Left ventricle myocardium inferior (tissue), 1 donor: ENCODE measurements around the gene FSCB. TPM values are rescaled to one million over a fixed set of nuclear protein-coding genes. Genes with fewer than 3 reads are reported as not detected.
"Not testable (repeated sequence)": the region's sequence is repeated elsewhere in the genome, so short reads cannot be mapped to it uniquely, and the experiment has no call there.

Experiments used
- DNase-seq: peaks from one replicate; pipeline ENCODE4 v3.0.0-alpha.2; 2020
- H3K27ac ChIP-seq: fragments of 200-600 bp; replicated peaks from 2 replicates; pipeline ENCODE4 v1.8.0; 2021
- H3K27me3 ChIP-seq: fragments of 200-600 bp; 2 replicates; pipeline ENCODE4 v1.8.0; 2021; ENCODE audit warnings: low read depth
- H3K36me3 ChIP-seq: fragments of 200-600 bp; 2 replicates; pipeline ENCODE4 v1.8.0; 2021
- H3K4me1 ChIP-seq: fragments of 200-600 bp; 2 replicates; pipeline ENCODE4 v1.8.0; 2021
- H3K4me3 ChIP-seq: fragments of 200-600 bp; 2 replicates; pipeline ENCODE4 v1.8.0; 2021; ENCODE audit warnings: mild to moderate bottlenecking, moderate library complexity
- H3K9me3 ChIP-seq: fragments of 200-600 bp; replicated peaks from 2 replicates; pipeline ENCODE4 v1.8.0; 2021
- intact Hi-C: fragments of 100-400 bp; cut with micrococcal nuclease; formaldehyde crosslinking; loops from one replicate; pipeline ENCODE4 v1.11.0; 2022
- total RNA-seq: library from RNA; stranded (reverse); fragmentation: NEBNext Ultra II Directional; extraction: Animal tissue kit (Norgen Biotek cat#: 25700); gene quantifications from one replicate; pipeline ENCODE4 v1.2.1, GENCODE V29; 2021
- TF ChIP-seq, protein P1 (sequence below): fragments of 200-600 bp; IDR thresholded peaks from 2 replicates; pipeline ENCODE4 v1.8.0; 2021; ENCODE audit warnings: antibody characterized with exemption, mild to moderate bottlenecking, borderline replicate concordance
- donor health status: DM: no; HTN: yes; CAD: no; lungs with severe emphysema.

Gene FSCB
- total RNA-seq, 1 donor from 2014 or later = not detected

DNA sequence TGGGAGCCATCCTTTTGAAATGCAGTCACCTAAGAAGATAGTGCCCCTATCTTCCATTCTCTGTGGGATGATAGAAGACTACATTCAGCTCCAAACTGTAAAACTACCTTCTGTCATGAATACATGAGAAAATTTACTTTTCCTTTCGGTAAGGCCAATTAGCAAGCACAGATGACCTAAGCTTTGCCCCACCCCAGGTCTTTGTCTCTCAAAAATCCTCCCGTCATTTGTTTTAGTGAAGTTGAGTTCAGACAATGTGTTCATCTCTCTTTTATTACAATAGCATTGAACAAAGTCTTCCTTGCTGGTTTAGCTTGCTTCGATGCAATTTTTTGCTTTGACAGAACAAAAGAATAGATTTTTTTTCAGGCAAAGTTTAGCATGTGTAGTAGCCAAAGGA, 18.2 kb upstream of the FSCB start:
- Histone ChIP-seq H3K27me3 (no peaks in the 10 kb centered on the region), H3K9me3 (peaks cover 11% of the 10 kb centered on the region), H3K4me1 (no peaks in the 10 kb centered on the region), H3K4me3 (no peak overlapping the region), H3K27ac (no peak overlapping the region), H3K36me3 (no peaks in the 10 kb centered on the region)
- intact Hi-C loops = no loop called here
- TF ChIP-seq, protein P1, sequence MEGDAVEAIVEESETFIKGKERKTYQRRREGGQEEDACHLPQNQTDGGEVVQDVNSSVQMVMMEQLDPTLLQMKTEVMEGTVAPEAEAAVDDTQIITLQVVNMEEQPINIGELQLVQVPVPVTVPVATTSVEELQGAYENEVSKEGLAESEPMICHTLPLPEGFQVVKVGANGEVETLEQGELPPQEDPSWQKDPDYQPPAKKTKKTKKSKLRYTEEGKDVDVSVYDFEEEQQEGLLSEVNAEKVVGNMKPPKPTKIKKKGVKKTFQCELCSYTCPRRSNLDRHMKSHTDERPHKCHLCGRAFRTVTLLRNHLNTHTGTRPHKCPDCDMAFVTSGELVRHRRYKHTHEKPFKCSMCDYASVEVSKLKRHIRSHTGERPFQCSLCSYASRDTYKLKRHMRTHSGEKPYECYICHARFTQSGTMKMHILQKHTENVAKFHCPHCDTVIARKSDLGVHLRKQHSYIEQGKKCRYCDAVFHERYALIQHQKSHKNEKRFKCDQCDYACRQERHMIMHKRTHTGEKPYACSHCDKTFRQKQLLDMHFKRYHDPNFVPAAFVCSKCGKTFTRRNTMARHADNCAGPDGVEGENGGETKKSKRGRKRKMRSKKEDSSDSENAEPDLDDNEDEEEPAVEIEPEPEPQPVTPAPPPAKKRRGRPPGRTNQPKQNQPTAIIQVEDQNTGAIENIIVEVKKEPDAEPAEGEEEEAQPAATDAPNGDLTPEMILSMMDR = no peak
- no peak for DNase-seq

DNA sequence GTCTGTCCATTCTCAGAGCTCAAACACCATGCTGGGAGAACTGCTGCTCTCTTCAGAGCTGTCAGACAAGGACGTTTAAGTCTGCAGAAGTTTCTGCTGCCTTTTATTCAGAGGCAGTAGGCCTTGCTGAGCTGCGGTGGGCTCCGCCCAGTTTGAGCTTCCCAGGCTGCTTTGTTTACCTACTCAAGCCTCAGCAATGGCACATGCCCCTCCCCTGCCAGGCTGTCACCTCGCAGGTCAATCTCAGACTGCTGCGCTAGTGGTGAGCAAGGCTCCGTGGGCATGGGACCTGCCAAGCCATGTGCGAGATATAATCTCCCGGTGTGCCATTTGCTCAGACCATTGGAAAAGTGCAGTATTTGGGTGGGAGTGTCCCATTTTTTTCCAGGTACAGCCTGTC, 8.6 kb upstream of the FSCB start:
- H3K36me3 ChIP-seq, H3K4me1 ChIP-seq, DNase-seq, H3K27ac ChIP-seq, H3K4me3 ChIP-seq, intact Hi-C loops, H3K27me3 ChIP-seq: not testable (repeated sequence)
- H3K9me3 ChIP-seq = peaks cover 55% of the 10 kb centered on the region

DNA sequence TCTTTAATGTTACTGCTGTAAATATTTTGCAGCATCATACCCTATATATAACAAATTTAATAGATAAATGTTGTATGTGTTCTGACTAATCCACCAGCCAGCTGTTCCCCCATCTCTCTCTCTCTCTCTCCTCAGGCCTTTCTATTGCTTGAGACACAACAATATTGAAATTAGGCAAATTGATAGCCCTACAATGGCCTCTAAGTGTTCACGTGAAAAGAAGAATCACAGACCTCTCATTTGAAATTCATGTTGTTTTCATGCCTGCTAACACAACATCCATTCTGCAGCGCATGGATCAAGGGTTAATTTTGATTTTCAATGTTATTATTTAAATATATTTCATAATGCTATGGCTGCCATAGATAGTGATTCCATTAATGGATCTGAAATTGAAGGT, 1.8 kb upstream of the FSCB start:
- Histone ChIP-seq H3K36me3 (no peaks in the 10 kb centered on the region), H3K27me3 (no peaks in the 10 kb centered on the region), H3K9me3 (peaks cover 40% of the 10 kb centered on the region), H3K27ac (no peak overlapping the region), H3K4me1 (no peaks in the 10 kb centered on the region), H3K4me3 (no peak overlapping the region)
- intact Hi-C loops = no loop called here
- no peak for DNase-seq
- TF ChIP-seq, protein P1 = no peak

DNA sequence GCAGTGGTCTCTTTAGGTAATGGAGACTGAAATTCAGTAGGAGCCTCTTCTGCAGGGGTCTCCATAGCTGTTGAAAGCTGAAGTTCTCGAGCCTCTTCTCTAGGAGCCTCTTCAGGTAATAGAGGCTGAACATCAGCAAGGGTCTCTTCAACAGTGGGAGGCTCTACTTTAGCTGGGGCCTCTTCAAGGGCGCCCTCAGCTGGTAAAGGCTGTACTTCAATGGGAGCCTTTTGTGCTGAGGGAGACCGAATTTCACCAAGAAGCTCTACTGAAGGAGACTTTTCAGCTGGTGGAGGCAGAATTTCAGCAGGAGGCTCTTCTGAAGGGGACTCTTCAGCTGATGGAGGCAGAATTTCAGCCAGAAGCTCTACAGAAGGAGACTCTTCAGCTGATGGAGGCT, 1.5 kb downstream of the FSCB start:
- H3K27me3 ChIP-seq = no peaks in the 10 kb centered on the region
- peaks cover 24% of the 10 kb centered on the region for H3K9me3 ChIP-seq
- no peaks in the 10 kb centered on the region for H3K36me3 ChIP-seq
- no peak overlapping the region for H3K27ac ChIP-seq
- DNase-seq = no peak
- no peak overlapping the region for H3K4me3 ChIP-seq
- intact Hi-C loops = no loop called here
- H3K4me1 ChIP-seq = no peaks in the 10 kb centered on the region
- TF ChIP-seq, protein P1 = no peak

GRCh38 chr14:44497148-44497547, 9.9 kb downstream of the FSCB start:
- no peak overlapping the region for H3K4me3 ChIP-seq
- peaks cover 5% of the 10 kb centered on the region for H3K9me3 ChIP-seq
- no peaks in the 10 kb centered on the region for H3K27me3 ChIP-seq
- H3K4me1 ChIP-seq = no peaks in the 10 kb centered on the region
- no peak for DNase-seq
- no peak overlapping the region for H3K27ac ChIP-seq
- intact Hi-C loops = no loop called here
- H3K36me3 ChIP-seq = no peaks in the 10 kb centered on the region
- TF ChIP-seq, protein P1 = no peak

DNA sequence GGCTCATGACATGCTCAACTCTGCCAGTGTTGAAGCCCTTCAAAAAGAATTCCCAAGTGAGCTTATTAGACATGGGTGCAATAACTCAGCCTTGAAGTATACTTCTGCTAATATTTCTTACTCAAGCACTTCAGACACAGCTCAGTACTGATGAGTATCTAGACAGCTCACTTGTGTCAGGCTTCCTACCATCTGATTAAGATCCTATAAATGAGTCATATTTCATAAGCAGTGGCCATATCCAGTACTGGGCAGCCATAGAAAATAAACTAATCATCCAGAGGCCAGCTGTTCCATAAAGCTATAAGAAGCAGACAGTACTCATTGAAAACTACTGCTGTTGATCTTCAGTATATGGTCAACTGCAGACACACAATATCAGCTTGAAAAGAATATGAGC, 12.9 kb downstream of the FSCB start:
- Histone ChIP-seq H3K4me1 (no peaks in the 10 kb centered on the region), H3K4me3 (no peak overlapping the region), H3K27me3 (no peaks in the 10 kb centered on the region), H3K36me3 (no peaks in the 10 kb centered on the region), H3K27ac (no peak overlapping the region), H3K9me3 (peaks cover 5% of the 10 kb centered on the region)
- TF ChIP-seq, protein P1 = no peak
- intact Hi-C loops = no loop called here
- no peak for DNase-seq
